ENCODE data around the gene HSD17B8. TPM values are rescaled to one million over a fixed set of nuclear protein-coding genes. Genes with fewer than 3 reads are reported as not detected.

Gene HSD17B8
- total and polyA plus RNA-seq, 2 experiments from 2014 or later: 4.3 to 8.9 TPM

DNA sequence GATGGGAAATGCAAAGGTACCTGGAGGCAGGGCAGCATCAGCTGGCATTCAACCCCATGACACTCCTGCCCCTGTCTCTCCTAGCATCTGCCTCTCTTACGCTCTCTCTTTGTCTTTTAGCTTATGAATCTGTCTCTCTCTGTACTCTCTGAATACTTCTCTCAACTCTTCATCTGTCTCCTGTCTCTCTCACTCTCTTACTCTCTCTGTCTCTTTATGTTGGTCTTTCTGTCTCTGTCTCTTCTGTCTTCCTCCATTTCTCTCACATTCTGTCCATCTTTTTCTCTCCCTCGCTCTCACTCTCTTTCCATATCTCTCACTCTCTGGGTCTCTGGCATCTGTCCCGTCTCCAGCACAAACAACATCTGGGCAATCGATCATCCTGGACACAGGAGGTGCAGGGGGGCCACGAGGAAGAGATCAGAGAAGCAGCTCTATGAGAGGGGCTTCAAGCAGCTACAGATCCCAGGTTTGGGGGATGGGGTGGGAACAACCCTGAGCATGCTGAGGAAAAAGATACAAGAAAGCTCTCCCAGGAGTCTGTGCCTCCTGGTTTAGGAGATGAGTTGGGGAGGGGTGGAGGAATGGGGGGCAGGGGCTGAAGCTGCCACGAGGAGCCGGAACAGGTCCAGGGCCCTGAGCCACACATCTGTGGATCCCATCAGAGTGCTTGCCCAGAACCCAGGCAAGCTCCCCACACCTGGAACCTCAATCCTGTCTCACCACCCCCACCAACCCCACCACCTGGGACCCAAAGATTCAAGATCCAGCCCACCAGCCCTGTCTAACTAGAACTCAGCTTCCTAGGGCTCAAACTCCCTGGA lies 14.6 kb upstream of the HSD17B8 start (continued):
- TF ChIP-seq, protein P1, sequence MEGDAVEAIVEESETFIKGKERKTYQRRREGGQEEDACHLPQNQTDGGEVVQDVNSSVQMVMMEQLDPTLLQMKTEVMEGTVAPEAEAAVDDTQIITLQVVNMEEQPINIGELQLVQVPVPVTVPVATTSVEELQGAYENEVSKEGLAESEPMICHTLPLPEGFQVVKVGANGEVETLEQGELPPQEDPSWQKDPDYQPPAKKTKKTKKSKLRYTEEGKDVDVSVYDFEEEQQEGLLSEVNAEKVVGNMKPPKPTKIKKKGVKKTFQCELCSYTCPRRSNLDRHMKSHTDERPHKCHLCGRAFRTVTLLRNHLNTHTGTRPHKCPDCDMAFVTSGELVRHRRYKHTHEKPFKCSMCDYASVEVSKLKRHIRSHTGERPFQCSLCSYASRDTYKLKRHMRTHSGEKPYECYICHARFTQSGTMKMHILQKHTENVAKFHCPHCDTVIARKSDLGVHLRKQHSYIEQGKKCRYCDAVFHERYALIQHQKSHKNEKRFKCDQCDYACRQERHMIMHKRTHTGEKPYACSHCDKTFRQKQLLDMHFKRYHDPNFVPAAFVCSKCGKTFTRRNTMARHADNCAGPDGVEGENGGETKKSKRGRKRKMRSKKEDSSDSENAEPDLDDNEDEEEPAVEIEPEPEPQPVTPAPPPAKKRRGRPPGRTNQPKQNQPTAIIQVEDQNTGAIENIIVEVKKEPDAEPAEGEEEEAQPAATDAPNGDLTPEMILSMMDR (conservative IDR thresholded peaks at IDR 0.05; ENCODE audit: low read depth in 2 of 2): no peak
- no peak for TF ChIP-seq EZH2phosphoT487 (IDR thresholded peaks at IDR 0.05; ENCODE audit: unreplicated experiment)
- TF ChIP-seq NANOG (IDR thresholded peaks at IDR 0.05; ENCODE audit: borderline replicate concordance): no peak
- TF ChIP-seq ZNF114 (CRISPR knock-in tag; IDR thresholded peaks at IDR 0.05): no peak
- TF ChIP-seq EZH2 (IDR thresholded peaks at IDR 0.05; ENCODE audit: low read depth, unreplicated experiment): no peak
- no peak for TF ChIP-seq POLR2AphosphoS5 (IDR thresholded peaks at IDR 0.05; ENCODE audit: low read depth)

GRCh38 chr6:33190504-33191107 lies 13.8 kb upstream of the HSD17B8 start:
- Histone ChIP-seq H2AFZ (no peak overlapping the region), H3K27me3 (ENCODE audit: insufficient read depth) (peaks cover 27% of the 10 kb centered on the region), H3K9me2 (ENCODE audit: insufficient read depth) (no peaks in the 10 kb centered on the region), H3K27ac (ENCODE audit: low read depth) (no peak overlapping the region), H3F3A (replicated peaks; ENCODE audit: low read depth) (0 out of 2 replicates have a peak, but pooled peaks cover 2% of the 10 kb centered on the region), H3K36me3 (ENCODE audit: insufficient read depth) (no peaks in the 10 kb centered on the region; the same call in 1 of the 2 replicates), H3K4me2 (no peak overlapping the region), H3K4me1 (ENCODE audit: insufficient read depth) (peaks cover 11% of the 10 kb centered on the region), H3K4me3 (no peak overlapping the region), H4K20me1 (replicated peaks; ENCODE audit: insufficient read depth) (no peaks in the 10 kb centered on the region), H3K79me2 (replicated peaks; ENCODE audit: insufficient read depth) (no peaks in the 10 kb centered on the region)
- peaks cover 19% of the 10 kb centered on the region for H3K27me3 Mint-ChIP-seq (ENCODE audit: insufficient read depth, low read depth, poor library complexity)
- H3K4me1 Mint-ChIP-seq: peaks cover 13% of the 10 kb centered on the region
- no peak overlapping the region; the same call in 2 of the 3 replicates for H3K4me3 Mint-ChIP-seq
- no peaks in the 10 kb centered on the region for H3K9me3 Mint-ChIP-seq
- ATAC-seq: no peak
- H3K36me3 Mint-ChIP-seq (ENCODE audit: low read depth): peaks cover 12% of the 10 kb centered on the region
- no peak for DNase-seq (ENCODE audit: low spot score)
- no peak overlapping the region for H3K27ac Mint-ChIP-seq
- no peak for TF ChIP-seq ETS1 (IDR thresholded peaks at IDR 0.05)
- TF ChIP-seq, protein P1 (conservative IDR thresholded peaks at IDR 0.05; ENCODE audit: low read depth in 2 of 2): no peak
- no peak for TF ChIP-seq STAT1 (IDR thresholded peaks at IDR 0.05; ENCODE audit: unreplicated experiment)

Data from GM23338 (cell line).